Lung (tissue), 12 donors: Measurements from ENCODE around the gene DOK4. TPM values are rescaled to one million over a fixed set of nuclear protein-coding genes. Genes with fewer than 3 reads are reported as not detected.

Experiments
- ATAC-seq: fragments of 200-7000 bp; cut with Tn5 transposase; one replicate; pipeline ENCODE4 v1.9.1; 2020; ENCODE audit warnings: moderate number of reproducible peaks; ENCODE audit not compliant: insufficient read depth, low FRiP score
- DNase-seq, 3 donors: peaks; one replicate each; pipeline ENCODE4 v3.0.0-alpha.2; 2013 to 2017
- H3K27ac ChIP-seq, 2 donors: one replicate each; pipeline ENCODE4 v1.5.1; 2013; ENCODE audit warnings: mild to moderate bottlenecking in 2 of 2, moderate library complexity in 2 of 2, control low read depth in 1 of 2, inconsistent platforms in 1 of 2, low read depth in 1 of 2, low read length in 1 of 2
- H3K27me3 ChIP-seq, 3 donors: one replicate each; pipeline ENCODE4 v1.5.1; 2013; ENCODE audit warnings: low read length in 2 of 3; ENCODE audit not compliant: control insufficient read depth in 3 of 3, insufficient read depth in 3 of 3
- H3K36me3 ChIP-seq, 4 donors: one replicate each; pipeline ENCODE4 v1.5.1; 2013; ENCODE audit warnings: low read length in 4 of 4, mild to moderate bottlenecking in 1 of 4, moderate library complexity in 1 of 4; ENCODE audit not compliant: control insufficient read depth in 4 of 4, insufficient read depth in 4 of 4
- H3K4me1 ChIP-seq, 5 donors: one replicate each; pipeline ENCODE4 v1.5.1; 2013; ENCODE audit warnings: low read length in 5 of 5, mild to moderate bottlenecking in 2 of 5, moderate library complexity in 1 of 5; ENCODE audit not compliant: control insufficient read depth in 5 of 5, insufficient read depth in 5 of 5
- H3K4me3 ChIP-seq: one replicate; pipeline ENCODE4 v1.5.1; 2013; ENCODE audit warnings: mild to moderate bottlenecking, control low read depth, moderate library complexity
- H3K9ac ChIP-seq, 2 donors: one replicate each; pipeline ENCODE4 v1.5.1; 2013; ENCODE audit warnings: low read length in 2 of 2, control low read depth in 1 of 2; ENCODE audit not compliant: insufficient read depth in 1 of 2
- H3K9me3 ChIP-seq, 4 donors: one replicate each; pipeline ENCODE4 v1.5.1; 2013; ENCODE audit warnings: low read length in 3 of 4, mild to moderate bottlenecking in 1 of 4, moderate library complexity in 1 of 4; ENCODE audit not compliant: control insufficient read depth in 4 of 4, insufficient read depth in 3 of 4
- WGBS, 2 donors: extraction: QIAGEN DNeasy Blood & Tissue Kit; methylation state at CpG; one replicate each; pipeline ENCODE4 v1.1.7; 2013; 5-methylcytosine and 5-hydroxymethylcytosine counted together
- polyA plus RNA-seq, 2 donors: library from polyadenylated mRNA; stranded (reverse); fragments of 200-250 nt; gene quantifications; one replicate each; pipeline ENCODE4 v1.2.1, GENCODE V29; 2013
- total RNA-seq, 2 donors: library from RNA; depleted of rRNA in 1 of 2; stranded (reverse); fragments of >200 nt in 1 of 2; gene quantifications; one replicate each; pipeline ENCODE4 v1.2.1, GENCODE V29; 2014 to 2021
- TF ChIP-seq, protein P1 (sequence below): IDR thresholded peaks from 2 replicates; pipeline ENCODE4 v1.5.1; 2012; ENCODE audit warnings: mild to moderate bottlenecking; ENCODE audit errors: control extremely low read depth, extremely low read depth
- donor health status: control.
- donor health status: control.
- donor health status: Bipolar disorder and iron deficiency.
- donor health status: healthy.
- donor health status: DM: yes; HTN: yes; CAD: no.

The DOK4 gene
- total and polyA plus RNA-seq, 4 donors, result 19.7 to 58.2 (median 51.1) TPM

- TF ChIP-seq, protein P1, sequence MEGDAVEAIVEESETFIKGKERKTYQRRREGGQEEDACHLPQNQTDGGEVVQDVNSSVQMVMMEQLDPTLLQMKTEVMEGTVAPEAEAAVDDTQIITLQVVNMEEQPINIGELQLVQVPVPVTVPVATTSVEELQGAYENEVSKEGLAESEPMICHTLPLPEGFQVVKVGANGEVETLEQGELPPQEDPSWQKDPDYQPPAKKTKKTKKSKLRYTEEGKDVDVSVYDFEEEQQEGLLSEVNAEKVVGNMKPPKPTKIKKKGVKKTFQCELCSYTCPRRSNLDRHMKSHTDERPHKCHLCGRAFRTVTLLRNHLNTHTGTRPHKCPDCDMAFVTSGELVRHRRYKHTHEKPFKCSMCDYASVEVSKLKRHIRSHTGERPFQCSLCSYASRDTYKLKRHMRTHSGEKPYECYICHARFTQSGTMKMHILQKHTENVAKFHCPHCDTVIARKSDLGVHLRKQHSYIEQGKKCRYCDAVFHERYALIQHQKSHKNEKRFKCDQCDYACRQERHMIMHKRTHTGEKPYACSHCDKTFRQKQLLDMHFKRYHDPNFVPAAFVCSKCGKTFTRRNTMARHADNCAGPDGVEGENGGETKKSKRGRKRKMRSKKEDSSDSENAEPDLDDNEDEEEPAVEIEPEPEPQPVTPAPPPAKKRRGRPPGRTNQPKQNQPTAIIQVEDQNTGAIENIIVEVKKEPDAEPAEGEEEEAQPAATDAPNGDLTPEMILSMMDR, result peak; percentile 90
These were observed 23.9 kb downstream of the DOK4 start, which contains the start of gene POLR2C for GRCh38 chr16:57462209-57462977. POLR2C (plus strand) TSS chr16:57462679; CDS start chr16:57462725, 46 bp downstream.

DNA sequence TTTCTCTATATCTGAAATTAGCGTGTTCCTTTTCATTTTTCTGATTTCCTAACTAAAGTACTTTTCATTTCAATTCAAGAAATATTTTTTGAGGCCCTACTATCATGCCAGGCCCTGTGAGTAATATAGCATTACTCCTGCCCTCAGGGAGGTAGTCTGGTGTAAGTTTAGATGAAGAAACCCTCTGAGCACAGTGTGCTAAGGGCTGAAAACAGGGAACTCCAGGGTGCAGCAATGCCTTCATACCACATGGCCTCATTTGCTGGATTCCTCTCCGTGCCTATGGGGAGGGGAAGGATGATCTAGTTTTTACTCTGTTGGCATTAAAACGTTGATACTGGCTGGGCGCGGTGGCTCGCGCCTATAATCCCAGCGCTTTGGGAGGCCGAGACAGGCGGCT is 34.3 kb downstream of the DOK4 start:
- 92 to 96% methylated on average over 10 of the region's 10 CpGs for WGBS, 2 donors
- Histone ChIP-seq H3K27ac (no peak overlapping the region), H3K27me3 (no peaks in the 10 kb centered on the region), H3K9me3 (no peaks in the 10 kb centered on the region), H3K36me3 (peaks cover 10 to 28% (median 18%) of the 10 kb centered on the region in 4 donors), H3K9ac (no peak overlapping the region), H3K4me3 (no peak overlapping the region), H3K4me1 (peaks cover 0 to 5% (median 0%) of the 10 kb centered on the region in 5 donors)
- ATAC-seq, result no peak
- no peak for DNase-seq
- TF ChIP-seq, protein P1, result no peak

More at GRCh38 chr16:57462209-57462977, 23.9 kb downstream of the DOK4 start, which contains the start of gene POLR2C:
- Histone ChIP-seq H3K4me3 (peak within 1 kb of the TSS; percentile 93), H3K4me1 (peaks cover 0 to 12% (median 4%) of the 10 kb centered on the region in 5 donors), H3K9ac (peak within 1 kb of the TSS; percentile 56 to 76), H3K27ac (peak within 1 kb of the TSS in 1 of 2 donors; percentile 84), H3K27me3 (no peaks in the 10 kb centered on the region), H3K36me3 (peaks cover 15 to 36% (median 36%) of the 10 kb centered on the region in 4 donors), H3K9me3 (no peaks in the 10 kb centered on the region)
- WGBS, 2 donors, result 1 to 3% methylated on average over 44 to 47 of the region's 47 CpGs
- DNase-seq, result peak; percentile 86 to 92 (median 90)
- peak; percentile 96 for ATAC-seq

GRCh38 chr16:57447186-57447962 is 38.9 kb downstream of the DOK4 start, which contains the start of the genes CIAPIN1 and COQ9:
CIAPIN1 (minus strand) TSS chr16:57447385; CDS start chr16:57440928, 6,457 bp downstream.
COQ9 (plus strand) TSS chr16:57447479; CDS start chr16:57447506, 27 bp downstream.
- H3K27ac ChIP-seq, result peak within 1 kb of the TSS; percentile 85 to 97
- peak within 1 kb of the TSS; percentile 99 for H3K4me3 ChIP-seq
- WGBS, 2 donors, result 1% methylated on average over 58 to 68 of the region's 68 CpGs
- TF ChIP-seq, protein P1, result no peak
- peaks cover 0 to 13% (median 6%) of the 10 kb centered on the region in 5 donors for H3K4me1 ChIP-seq
- H3K9me3 ChIP-seq, result no peaks in the 10 kb centered on the region
- DNase-seq (peak; percentile 94 to 97 (median 94)), ATAC-seq (peak; percentile 99)
- H3K9ac ChIP-seq, result peak within 1 kb of the TSS; percentile 75 to 89
- no peaks in the 10 kb centered on the region for H3K27me3 ChIP-seq
- H3K36me3 ChIP-seq, result peaks cover 0 to 3% (median 1%) of the 10 kb centered on the region in 4 donors
